GM19193 (cell line): ENCODE measurements around the gene IGSF21.

Experiments
- POLR2A ChIP-seq: IDR thresholded peaks from 4 replicates; pipeline ENCODE4 v1.6.1; 2011; ENCODE audit not compliant: insufficient read depth, insufficient read length; ENCODE audit errors: extremely low read depth

The IGSF21 gene

GRCh38 chr1:18191481-18192155 is 84.0 kb downstream of the IGSF21 start:
- no peak for TF ChIP-seq POLR2A

GRCh38 chr1:18192182-18192581 is 84.6 kb downstream of the IGSF21 start:
- no peak for TF ChIP-seq POLR2A

GRCh38 chr1:18192974-18193373 is 85.4 kb downstream of the IGSF21 start:
- TF ChIP-seq POLR2A: no peak

- no peak for TF ChIP-seq POLR2A
These were observed 89.7 kb downstream of the IGSF21 start for GRCh38 chr1:18197299-18197698.

GRCh38 chr1:18198260-18198659 is 90.7 kb downstream of the IGSF21 start:
- TF ChIP-seq POLR2A: no peak

- TF ChIP-seq POLR2A: no peak
These were observed 91.9 kb downstream of the IGSF21 start for GRCh38 chr1:18199462-18199861.

- no peak for TF ChIP-seq POLR2A
These were observed 92.6 kb downstream of the IGSF21 start for GRCh38 chr1:18200136-18200717.

GRCh38 chr1:18200918-18201317 is 93.3 kb downstream of the IGSF21 start:
- no peak for TF ChIP-seq POLR2A

GRCh38 chr1:18201997-18202719 is 94.6 kb downstream of the IGSF21 start:
- no peak for TF ChIP-seq POLR2A

GRCh38 chr1:18203645-18204044 is 96.0 kb downstream of the IGSF21 start:
- no peak for TF ChIP-seq POLR2A

- no peak for TF ChIP-seq POLR2A
These were observed 97.0 kb downstream of the IGSF21 start for GRCh38 chr1:18204575-18204974.

- no peak for TF ChIP-seq POLR2A
These were observed 97.7 kb downstream of the IGSF21 start for GRCh38 chr1:18205319-18205718.

- no peak for TF ChIP-seq POLR2A
These were observed 104.2 kb downstream of the IGSF21 start for GRCh38 chr1:18211764-18212163.

GRCh38 chr1:18217398-18218043 is 109.9 kb downstream of the IGSF21 start:
- TF ChIP-seq POLR2A: no peak

- TF ChIP-seq POLR2A: no peak
These were observed 122.0 kb downstream of the IGSF21 start for GRCh38 chr1:18229625-18230024.
